Smooth muscle cell (in vitro differentiated cells): Measurements from ENCODE around the gene KYAT1. TPM values are rescaled to one million over a fixed set of nuclear protein-coding genes. Genes with fewer than 3 reads are reported as not detected.

ENCODE experiments used
- DNase-seq: peaks from one replicate; lab custom pipeline; 2025; ENCODE audit not compliant: unreplicated experiment; lab: John Stamatoyannopoulos, UW
- H2AFZ ChIP-seq: fragments of 200-600 bp; sonication (generic); 2 replicates; pipeline ENCODE4 v1.6.0; 2016; ENCODE audit warnings: antibody characterized with exemption, low read depth, mild to moderate bottlenecking
- H3F3A ChIP-seq: fragments of 200-600 bp; sonication (generic); 2 replicates; pipeline ENCODE4 v1.6.0; 2017; ENCODE audit warnings: antibody characterized with exemption, low read depth
- H3K27ac ChIP-seq: fragments of 200-600 bp; sonication (generic); 2 replicates; pipeline ENCODE4 v1.5.1; 2016; ENCODE audit warnings: low read depth, mild to moderate bottlenecking
- H3K27me3 ChIP-seq: fragments of 200-600 bp; sonication (generic); 2 replicates; pipeline ENCODE4 v1.6.1; 2016; ENCODE audit warnings: low read depth, mild to moderate bottlenecking
- H3K36me3 ChIP-seq: fragments of 200-600 bp; sonication (generic); 2 replicates; pipeline ENCODE4 v1.5.1; 2016; ENCODE audit warnings: low read depth
- H3K4me1 ChIP-seq: fragments of 200-600 bp; sonication (generic); 2 replicates; pipeline ENCODE4 v1.5.1; 2016; ENCODE audit warnings: low read depth
- H3K4me2 ChIP-seq: fragments of 200-600 bp; sonication (generic); 2 replicates; pipeline ENCODE4 v1.6.0; 2016; ENCODE audit warnings: mild to moderate bottlenecking
- H3K4me3 ChIP-seq: fragments of 200-600 bp; sonication (generic); 2 replicates; pipeline ENCODE4 v1.5.1; 2016; ENCODE audit warnings: mild to moderate bottlenecking
- H3K79me2 ChIP-seq: fragments of 200-600 bp; sonication (generic); 2 replicates; pipeline ENCODE4 v1.6.0; 2016; ENCODE audit warnings: low read depth, mild to moderate bottlenecking
- H3K9ac ChIP-seq: fragments of 200-600 bp; sonication (generic); 2 replicates; pipeline ENCODE4 v1.6.0; 2016; ENCODE audit warnings: low read depth
- H3K9me3 ChIP-seq: fragments of 200-600 bp; sonication (generic); replicated peaks from 2 replicates; pipeline ENCODE4 v1.5.1; 2016; ENCODE audit warnings: low read depth
- H4K20me1 ChIP-seq: fragments of 200-600 bp; sonication (generic); 2 replicates; pipeline ENCODE4 v1.6.0; 2016; ENCODE audit warnings: low read depth
- CTCF ChIP-seq: fragments of 200-600 bp; sonication (generic); IDR thresholded peaks from 2 replicates; pipeline ENCODE4 v1.5.1; 2017; ENCODE audit warnings: borderline replicate concordance, mild to moderate bottlenecking, antibody characterized with exemption; ENCODE audit not compliant: insufficient read depth, poor library complexity, severe bottlenecking
- WGBS: methylation state at CpG from one replicate; pipeline ENCODE4 v1.1.7; 2016; ENCODE audit warnings: low lambda C conversion rate; 5-methylcytosine and 5-hydroxymethylcytosine counted together
- polyA plus RNA-seq: library from polyadenylated mRNA; unstranded; fragments of >200 nt; fragmentation: Nextera tagmentation; extraction: Ambion mirVana; gene quantifications from 2 replicates; pipeline ENCODE4 v1.2.1, GENCODE V29; 2016
- total RNA-seq: library from RNA; depleted of rRNA; stranded (reverse); fragments of >200 nt; gene quantifications from 2 replicates; pipeline ENCODE4 v1.2.3, GENCODE V29; 2014

The KYAT1 gene
- total and polyA plus RNA-seq, 2 experiments from 2014 or later, result 3.1 to 7.7 TPM

- no peak overlapping the region for H3K4me3 ChIP-seq
- no peaks in the 10 kb centered on the region for H3F3A ChIP-seq
- no peaks in the 10 kb centered on the region for H4K20me1 ChIP-seq
- 95% methylated on average over 22 of the region's 22 CpGs for WGBS
- no peak for TF ChIP-seq CTCF
- H3K9ac ChIP-seq, result no peak overlapping the region
- no peak overlapping the region for H2AFZ ChIP-seq
- no peaks in the 10 kb centered on the region for H3K9me3 ChIP-seq
- no peak for DNase-seq
- no peaks in the 10 kb centered on the region for H3K27me3 ChIP-seq
- peaks cover 8% of the 10 kb centered on the region for H3K4me1 ChIP-seq
- H3K4me2 ChIP-seq, result no peak overlapping the region
- no peaks in the 10 kb centered on the region for H3K36me3 ChIP-seq
- no peaks in the 10 kb centered on the region for H3K79me2 ChIP-seq
- H3K27ac ChIP-seq, result no peak overlapping the region
Observed at GRCh38 chr9:128825923-128826700, 55.6 kb downstream of the KYAT1 start.

DNA sequence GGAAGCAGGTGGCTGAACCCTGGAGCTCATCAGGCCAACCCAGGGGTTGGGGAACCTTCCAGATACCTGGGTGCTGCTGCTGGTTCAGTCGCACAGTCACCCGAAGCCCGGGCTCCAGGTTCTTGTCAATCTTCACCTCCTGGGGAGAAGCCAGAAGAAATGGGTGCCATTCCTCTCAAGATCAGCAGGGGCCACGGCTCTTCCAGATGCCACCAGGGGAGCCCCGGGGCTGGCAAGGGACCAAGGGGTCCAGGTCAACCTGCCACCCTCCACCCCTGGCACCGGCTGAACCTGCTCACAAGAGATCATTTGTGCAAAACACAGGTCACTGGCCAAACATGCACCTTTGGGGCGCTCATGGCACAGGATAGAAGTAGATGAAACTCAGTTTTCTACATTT lies 56.8 kb downstream of the KYAT1 start:
- H3K27ac ChIP-seq, result no peak overlapping the region
- WGBS, result 98% methylated on average over 7 of the region's 7 CpGs
- H2AFZ ChIP-seq, result no peak overlapping the region
- H3F3A ChIP-seq, result no peaks in the 10 kb centered on the region
- H3K4me1 ChIP-seq, result peaks cover 8% of the 10 kb centered on the region
- no peaks in the 10 kb centered on the region for H3K36me3 ChIP-seq
- no peak for DNase-seq
- H3K27me3 ChIP-seq, result no peaks in the 10 kb centered on the region
- H3K79me2 ChIP-seq, result no peaks in the 10 kb centered on the region
- no peaks in the 10 kb centered on the region for H3K9me3 ChIP-seq
- H3K4me2 ChIP-seq, result no peak overlapping the region
- TF ChIP-seq CTCF, result no peak
- no peaks in the 10 kb centered on the region for H4K20me1 ChIP-seq
- H3K4me3 ChIP-seq, result no peak overlapping the region
- no peak overlapping the region for H3K9ac ChIP-seq

DNA sequence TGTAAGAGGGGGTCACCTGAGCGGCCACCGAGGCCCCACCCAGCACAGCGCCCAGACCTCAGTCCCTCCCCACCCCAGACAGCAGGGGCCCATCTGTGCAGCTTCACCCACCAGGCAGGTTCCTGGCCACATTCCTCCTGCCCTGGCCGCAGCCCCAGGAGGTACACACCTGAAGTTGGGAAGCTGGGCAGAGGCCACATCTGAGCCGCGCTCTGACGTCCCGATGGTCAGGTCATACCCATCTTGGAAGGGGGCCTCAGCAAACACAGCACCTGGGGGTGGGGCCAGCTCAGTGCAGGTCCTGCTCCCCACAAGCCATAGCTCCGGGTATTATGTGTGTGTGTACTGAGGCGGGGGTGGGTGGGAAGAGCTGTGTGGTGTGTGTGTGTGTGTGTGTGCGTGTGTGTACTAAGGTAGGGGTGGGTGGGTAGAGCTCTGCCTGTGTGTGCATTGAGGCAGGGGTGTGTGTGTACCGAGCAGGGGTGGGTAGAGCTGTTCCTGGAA lies 57.8 kb downstream of the KYAT1 start:
- Histone ChIP-seq H3K9ac (no peak overlapping the region), H2AFZ (no peak overlapping the region), H3K27me3 (no peaks in the 10 kb centered on the region), H3K4me3 (no peak overlapping the region), H3K36me3 (no peaks in the 10 kb centered on the region), H3K79me2 (no peaks in the 10 kb centered on the region), H3K4me1 (peaks cover 9% of the 10 kb centered on the region), H3F3A (no peaks in the 10 kb centered on the region), H3K27ac (no peak overlapping the region), H4K20me1 (no peaks in the 10 kb centered on the region), H3K9me3 (no peaks in the 10 kb centered on the region), H3K4me2 (no peak overlapping the region)
- DNase-seq, result no peak
- TF ChIP-seq CTCF, result no peak
- WGBS, result 92% methylated on average over 12 of the region's 12 CpGs
